NCI-H128 (cell line): ENCODE data around the gene UQCC2.

Source experiments
- DNase-seq: peaks from one replicate; lab custom pipeline; 2025; ENCODE audit not compliant: unreplicated experiment; lab: John Stamatoyannopoulos, UW

Gene UQCC2

DNA sequence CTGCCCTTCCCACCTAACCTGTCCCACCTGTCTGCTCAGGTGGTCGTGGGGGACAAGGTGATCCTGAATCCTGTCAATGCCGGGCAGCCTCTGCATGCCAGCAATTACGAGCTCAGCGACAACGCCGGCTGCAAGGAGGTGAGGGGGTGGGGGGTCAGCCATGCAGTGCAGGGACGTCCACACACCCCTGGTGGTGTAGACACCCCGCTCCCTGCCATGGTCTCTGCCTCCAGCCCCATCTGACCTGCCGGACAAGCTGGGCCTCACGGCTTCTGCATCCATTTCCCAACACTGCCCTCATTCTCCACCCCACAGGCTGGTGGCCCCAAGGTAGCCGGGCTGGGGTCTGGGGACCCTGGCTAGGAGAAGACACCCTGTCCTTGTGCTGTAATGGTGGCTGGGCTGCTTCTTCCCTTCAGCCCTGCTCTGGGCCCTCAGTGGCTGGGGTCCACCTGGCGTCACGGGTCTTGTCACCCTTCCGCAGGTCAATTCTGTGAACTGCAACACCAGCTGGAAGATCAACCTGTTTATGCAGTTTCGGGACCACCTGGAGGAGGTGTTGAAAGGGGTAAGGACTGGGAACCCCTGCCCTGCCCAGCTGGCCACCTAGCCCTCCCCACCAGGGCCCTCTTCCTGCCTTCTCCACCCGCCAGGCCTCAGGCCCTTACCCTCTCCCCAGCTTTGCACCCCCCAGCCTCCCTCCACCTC, 52.4 kb downstream of the UQCC2 start:
- no peak for DNase-seq

DNA sequence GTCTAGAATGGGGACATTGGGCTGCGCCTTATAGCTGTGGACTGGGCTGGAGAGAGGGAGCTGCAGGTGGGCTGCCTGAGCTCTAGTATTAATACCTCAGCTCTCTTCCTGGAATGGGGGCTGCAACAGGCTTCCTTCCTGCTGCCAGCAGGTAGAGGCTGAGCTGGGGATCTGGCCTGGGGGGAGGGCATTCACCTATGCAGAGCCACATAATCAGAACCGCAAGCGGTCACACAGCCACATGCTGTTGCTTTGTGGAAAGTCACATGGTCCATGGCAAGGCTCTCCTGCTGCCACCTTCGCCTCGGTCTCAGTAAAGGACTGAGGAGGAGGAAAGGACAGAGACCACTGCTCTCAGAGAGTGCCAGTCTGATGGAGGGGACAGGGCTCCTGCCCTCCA, 54.7 kb downstream of the UQCC2 start:
- no peak for DNase-seq

DNA sequence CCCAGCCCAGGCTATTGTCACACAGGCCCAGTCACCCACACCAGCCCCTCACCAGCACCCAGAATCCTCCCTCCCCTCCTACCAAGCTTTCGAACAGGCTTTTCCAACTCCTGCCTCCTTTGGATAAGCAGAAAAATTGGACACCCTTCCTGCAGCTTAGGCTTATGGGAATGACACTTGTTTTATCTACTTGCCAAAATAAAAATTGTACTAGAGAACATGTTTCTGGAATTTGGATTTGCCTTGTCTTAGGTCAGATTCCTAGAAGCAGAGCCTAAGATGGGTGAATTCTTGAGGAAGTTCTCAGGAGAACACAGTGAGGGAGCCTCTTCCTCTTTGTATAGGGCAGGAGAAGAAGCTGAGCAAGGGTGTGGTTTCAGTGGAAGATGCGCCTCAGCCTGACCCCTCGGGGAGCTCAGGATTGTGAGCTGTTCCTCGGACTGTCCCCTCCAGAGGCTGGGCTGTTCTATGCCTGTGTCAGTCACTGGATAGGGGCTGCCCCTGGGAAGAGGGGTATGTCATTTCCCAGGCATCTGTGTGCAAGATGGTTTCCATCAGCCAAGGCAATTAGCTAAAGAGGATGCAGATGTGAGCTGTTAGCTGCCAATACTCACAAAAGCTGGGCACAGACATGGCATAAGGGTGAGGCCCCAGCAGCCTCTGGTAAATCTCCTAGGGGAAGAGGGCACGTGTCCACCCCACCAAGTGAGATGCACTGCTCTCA, 56.5 kb downstream of the UQCC2 start:
- no peak for DNase-seq

DNA sequence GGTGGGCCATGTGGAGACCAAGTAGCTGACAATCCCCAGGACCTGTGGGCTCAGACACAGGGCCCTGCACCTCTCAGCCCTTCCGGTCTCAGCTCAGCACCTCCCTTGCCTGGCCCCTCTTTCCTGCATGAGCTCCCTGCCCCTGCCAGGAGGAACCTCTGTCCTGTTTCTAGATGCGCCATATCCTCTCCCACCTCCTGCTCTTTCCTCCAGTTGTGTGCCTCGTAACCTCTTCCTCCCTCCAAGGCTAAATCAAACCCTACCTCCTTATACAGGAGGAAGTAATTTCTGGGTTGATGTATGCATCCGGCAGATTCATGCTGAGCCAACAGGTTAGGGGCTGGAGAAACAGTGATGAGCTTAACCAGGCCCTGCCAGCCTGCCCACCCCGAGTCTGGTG, 59.5 kb downstream of the UQCC2 start:
- no peak for DNase-seq

DNA sequence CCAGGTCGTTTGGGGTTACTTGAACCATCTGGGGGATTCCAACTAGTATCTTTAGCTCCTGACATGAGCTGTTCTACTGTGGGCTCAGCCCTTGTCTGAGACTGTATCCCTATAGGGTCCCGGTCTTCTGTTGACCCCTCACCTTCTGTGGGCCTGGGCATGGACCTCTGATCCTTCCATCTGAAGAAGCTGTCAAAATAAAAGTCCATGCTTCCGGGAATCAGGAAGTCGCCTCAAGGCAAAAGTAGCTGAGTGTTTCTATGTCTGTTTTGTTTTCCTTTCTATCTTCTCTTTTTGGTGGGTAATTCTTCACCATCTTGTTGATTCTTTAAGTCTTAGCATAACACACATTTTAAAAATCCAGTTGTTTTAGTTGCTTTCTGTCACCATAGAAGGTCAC, 60.1 kb downstream of the UQCC2 start:
- DNase-seq, result no peak
